Measurements from ENCODE around the gene SYT3.

DNA sequence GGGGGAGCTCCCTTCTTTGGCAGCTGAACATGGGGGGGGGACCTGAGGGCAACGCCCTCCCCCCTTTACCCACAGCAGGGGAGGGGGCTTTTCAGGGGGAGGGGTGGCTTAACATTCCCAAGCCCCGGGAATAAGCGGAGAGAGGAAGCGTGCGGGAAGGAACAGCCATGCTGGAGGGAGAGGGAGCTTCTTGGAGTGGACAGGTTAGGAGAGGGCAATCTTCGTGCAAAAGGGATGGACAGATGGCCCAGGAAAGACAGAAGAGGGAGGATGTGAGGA is 20.3 kb upstream of the SYT3 start:
- TF ChIP-seq, protein P1, sequence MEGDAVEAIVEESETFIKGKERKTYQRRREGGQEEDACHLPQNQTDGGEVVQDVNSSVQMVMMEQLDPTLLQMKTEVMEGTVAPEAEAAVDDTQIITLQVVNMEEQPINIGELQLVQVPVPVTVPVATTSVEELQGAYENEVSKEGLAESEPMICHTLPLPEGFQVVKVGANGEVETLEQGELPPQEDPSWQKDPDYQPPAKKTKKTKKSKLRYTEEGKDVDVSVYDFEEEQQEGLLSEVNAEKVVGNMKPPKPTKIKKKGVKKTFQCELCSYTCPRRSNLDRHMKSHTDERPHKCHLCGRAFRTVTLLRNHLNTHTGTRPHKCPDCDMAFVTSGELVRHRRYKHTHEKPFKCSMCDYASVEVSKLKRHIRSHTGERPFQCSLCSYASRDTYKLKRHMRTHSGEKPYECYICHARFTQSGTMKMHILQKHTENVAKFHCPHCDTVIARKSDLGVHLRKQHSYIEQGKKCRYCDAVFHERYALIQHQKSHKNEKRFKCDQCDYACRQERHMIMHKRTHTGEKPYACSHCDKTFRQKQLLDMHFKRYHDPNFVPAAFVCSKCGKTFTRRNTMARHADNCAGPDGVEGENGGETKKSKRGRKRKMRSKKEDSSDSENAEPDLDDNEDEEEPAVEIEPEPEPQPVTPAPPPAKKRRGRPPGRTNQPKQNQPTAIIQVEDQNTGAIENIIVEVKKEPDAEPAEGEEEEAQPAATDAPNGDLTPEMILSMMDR (conservative IDR thresholded peaks at IDR 0.05; ENCODE audit: low read length) = no peak
- TF ChIP-seq EZH2phosphoT487 (IDR thresholded peaks at IDR 0.05; ENCODE audit: borderline replicate concordance, low read depth, low read length) = no peak

Measured in OCI-LY7 (cell line).